GM23338 (cell line): ENCODE data around the gene LMBRD1. TPM values are rescaled to one million over a fixed set of nuclear protein-coding genes. Genes with fewer than 3 reads are reported as not detected.

ENCODE experiments used
- ATAC-seq: fragments of 200-7000 bp; cut with Tn5 transposase; 3 replicates; pipeline ENCODE4 v1.9.1; 2020
- DNase-seq: peaks from one replicate; pipeline ENCODE4 v3.0.0-alpha.2; 2015; ENCODE audit warnings: low spot score
- H2AFZ ChIP-seq: fragments of 200-600 bp; sonication (generic); 2 replicates; pipeline ENCODE4 v1.8.0; 2016; ENCODE audit warnings: antibody characterized with exemption, mild to moderate bottlenecking, moderate library complexity
- H3F3A ChIP-seq: fragments of 200-600 bp; sonication (generic); replicated peaks from 2 replicates; pipeline ENCODE4 v1.8.0; 2017; ENCODE audit warnings: antibody characterized with exemption, mixed run types, low read depth
- H3K27ac ChIP-seq: fragments of 200-600 bp; sonication (generic); 2 replicates; pipeline ENCODE4 v1.6.1; 2016; ENCODE audit warnings: low read depth
- H3K27me3 ChIP-seq: fragments of 200-600 bp; sonication (generic); 2 replicates; pipeline ENCODE4 v1.8.0; 2016; ENCODE audit warnings: mild to moderate bottlenecking, mixed run types, moderate library complexity; ENCODE audit not compliant: insufficient read depth
- H3K36me3 ChIP-seq: fragments of 200-600 bp; sonication (generic); 2 replicates; pipeline ENCODE4 v1.8.0; 2016; ENCODE audit warnings: mild to moderate bottlenecking; ENCODE audit not compliant: insufficient read depth
- H3K4me1 ChIP-seq: fragments of 200-600 bp; sonication (generic); 2 replicates; pipeline ENCODE4 v1.8.0; 2016; ENCODE audit warnings: mild to moderate bottlenecking, moderate library complexity; ENCODE audit not compliant: insufficient read depth
- H3K4me2 ChIP-seq: fragments of 200-600 bp; sonication (generic); 2 replicates; pipeline ENCODE4 v1.7.1; 2017; ENCODE audit warnings: mixed run types
- H3K4me3 ChIP-seq: fragments of 200-600 bp; sonication (generic); 2 replicates; pipeline ENCODE4 v1.6.1; 2016; ENCODE audit warnings: mixed run types
- H3K79me2 ChIP-seq: fragments of 200-600 bp; sonication (generic); replicated peaks from 2 replicates; pipeline ENCODE4 v1.8.0; 2017; ENCODE audit warnings: mild to moderate bottlenecking; ENCODE audit not compliant: insufficient read depth
- H3K9me2 ChIP-seq: fragments of 200-600 bp; sonication (generic); 2 replicates; pipeline ENCODE4 v1.8.0; 2017; ENCODE audit not compliant: insufficient read depth
- H4K20me1 ChIP-seq: fragments of 200-600 bp; sonication (generic); replicated peaks from 2 replicates; pipeline ENCODE4 v1.8.0; 2017; ENCODE audit warnings: mild to moderate bottlenecking; ENCODE audit not compliant: insufficient read depth
- H3K27ac Mint-ChIP-seq: 2 replicates; pipeline ENCODE4 v1.8.0; 2020; ENCODE audit warnings: inconsistent platforms, mild to moderate bottlenecking, moderate library complexity, mixed read lengths
- H3K27me3 Mint-ChIP-seq: 3 replicates; pipeline ENCODE4 v1.8.0; 2022; ENCODE audit warnings: low read depth, mild to moderate bottlenecking, moderate library complexity, mixed read lengths, inconsistent platforms; ENCODE audit not compliant: insufficient read depth, poor library complexity
- H3K36me3 Mint-ChIP-seq: 3 replicates; pipeline ENCODE4 v1.8.0; 2021; ENCODE audit warnings: low read depth, mild to moderate bottlenecking, inconsistent platforms, moderate library complexity, mixed read lengths
- H3K4me1 Mint-ChIP-seq: 3 replicates; pipeline ENCODE4 v1.8.0; 2020; ENCODE audit warnings: mild to moderate bottlenecking, inconsistent platforms, mixed read lengths
- H3K4me3 Mint-ChIP-seq: 3 replicates; pipeline ENCODE4 v1.8.0; 2021; ENCODE audit warnings: moderate library complexity, mild to moderate bottlenecking, inconsistent platforms, mixed read lengths
- H3K9me3 Mint-ChIP-seq: 3 replicates; pipeline ENCODE4 v1.8.0; 2020; ENCODE audit warnings: moderate library complexity, mild to moderate bottlenecking, inconsistent platforms, mixed read lengths
- CREB1 ChIP-seq: fragments of 250-450 bp; sonication (Bioruptor Pico); IDR thresholded peaks from 2 replicates; pipeline ENCODE4 v1.5.0; 2020; ENCODE audit warnings: low read depth, mild to moderate bottlenecking, moderate library complexity
- ETS1 ChIP-seq: IDR thresholded peaks from 2 replicates; pipeline ENCODE4 v1.6.1; 2016; ENCODE audit warnings: antibody characterized with exemption
- EZH2 ChIP-seq: fragments of 200-600 bp; sonication (generic); IDR thresholded peaks from one replicate; pipeline ENCODE4 v1.8.0; 2017; ENCODE audit warnings: antibody characterized with exemption, mild to moderate bottlenecking, low read depth; ENCODE audit not compliant: unreplicated experiment
- EZH2phosphoT487 ChIP-seq: fragments of 200-600 bp; sonication (generic); IDR thresholded peaks from one replicate; pipeline ENCODE4 v1.8.1; 2018; ENCODE audit warnings: antibody characterized with exemption; ENCODE audit not compliant: unreplicated experiment
- JUNB ChIP-seq: IDR thresholded peaks from one replicate; pipeline ENCODE4 v1.6.1; 2016; ENCODE audit warnings: antibody characterized with exemption; ENCODE audit not compliant: unreplicated experiment
- NANOG ChIP-seq: IDR thresholded peaks from 2 replicates; pipeline ENCODE4 v1.6.1; 2016; ENCODE audit warnings: antibody characterized with exemption, borderline replicate concordance
- POLR2AphosphoS5 ChIP-seq: IDR thresholded peaks from 2 replicates; pipeline ENCODE4 v1.6.1; 2016; ENCODE audit warnings: antibody characterized with exemption, low read depth
- STAT1 ChIP-seq: IDR thresholded peaks from one replicate; pipeline ENCODE4 v1.6.1; 2016; ENCODE audit warnings: antibody characterized with exemption; ENCODE audit not compliant: unreplicated experiment
- ZNF114 ChIP-seq: fragments of 250-450 bp; sonication (Bioruptor Pico); IDR thresholded peaks from 2 replicates; pipeline ENCODE4 v1.5.0; 2020; ENCODE audit warnings: mild to moderate bottlenecking, moderate library complexity
- ZNF331 ChIP-seq: fragments of 250-450 bp; sonication (Bioruptor Pico); IDR thresholded peaks from 2 replicates; pipeline ENCODE4 v1.5.0; 2020; ENCODE audit warnings: low read depth, mild to moderate bottlenecking, moderate library complexity
- polyA plus RNA-seq: library from polyadenylated mRNA; unstranded; fragments of >200 nt; fragmentation: Nextera tagmentation; extraction: Ambion mirVana; gene quantifications from 2 replicates; pipeline ENCODE4 v1.2.1, GENCODE V29; 2016
- total RNA-seq: library from RNA; depleted of rRNA; stranded (reverse); fragments of >200 nt; shearing (Covaris generic); gene quantifications from 2 replicates; pipeline ENCODE4 v1.2.3, GENCODE V29; 2014
- TF ChIP-seq, protein P1 (sequence below): fragments of 250-450 bp; sonication (Bioruptor Pico); IDR thresholded peaks from 2 replicates; pipeline ENCODE4 v1.5.0; 2020; ENCODE audit warnings: mild to moderate bottlenecking, moderate library complexity
- TF ChIP-seq, protein P2 (sequence below): IDR thresholded peaks from one replicate; pipeline ENCODE4 v1.6.1; 2018; ENCODE audit warnings: antibody characterized with exemption; ENCODE audit not compliant: unreplicated experiment
- TF ChIP-seq, protein P3 (sequence below), 2 experiments: fragments of 200-600 bp in 1 of 2; sonication (generic) in 1 of 2; conservative IDR thresholded peaks; 2 replicates each; pipeline versions ENCODE4 v1.5.1 to v1.6.1; 2016 to 2017; ENCODE audit warnings: antibody characterized with exemption in 2 of 2, low read depth in 2 of 2, mild to moderate bottlenecking in 2 of 2, moderate library complexity in 1 of 2

Gene LMBRD1
- total and polyA plus RNA-seq, 2 experiments from 2014 or later: 20.3 to 21.0 TPM

- Mint-ChIP-seq H3K27ac (no peak overlapping the region), H3K4me3 (no peak overlapping the region), H3K36me3 (0 out of 3 replicates have a peak, but pooled peaks cover 4% of the 10 kb centered on the region), H3K4me1 (no peaks in the 10 kb centered on the region), H3K9me3 (no peaks in the 10 kb centered on the region), H3K27me3 (peaks cover 4% of the 10 kb centered on the region)
- H3F3A ChIP-seq: no peaks in the 10 kb centered on the region
- no peaks in the 10 kb centered on the region for H3K36me3 ChIP-seq
- ATAC-seq (no peak), DNase-seq (no peak)
- no peaks in the 10 kb centered on the region; the same call in 1 of the 2 replicates for H4K20me1 ChIP-seq
- H3K9me2 ChIP-seq: 0 out of 2 replicates have a peak, but pooled peaks cover 2% of the 10 kb centered on the region
- H3K4me3 ChIP-seq: no peak overlapping the region
- H3K79me2 ChIP-seq: no peaks in the 10 kb centered on the region
- TF ChIP-seq ETS1: no peak
- no peak for TF ChIP-seq CREB1
- TF ChIP-seq NANOG: no peak
- TF ChIP-seq EZH2: no peak
- TF ChIP-seq, protein P1, sequence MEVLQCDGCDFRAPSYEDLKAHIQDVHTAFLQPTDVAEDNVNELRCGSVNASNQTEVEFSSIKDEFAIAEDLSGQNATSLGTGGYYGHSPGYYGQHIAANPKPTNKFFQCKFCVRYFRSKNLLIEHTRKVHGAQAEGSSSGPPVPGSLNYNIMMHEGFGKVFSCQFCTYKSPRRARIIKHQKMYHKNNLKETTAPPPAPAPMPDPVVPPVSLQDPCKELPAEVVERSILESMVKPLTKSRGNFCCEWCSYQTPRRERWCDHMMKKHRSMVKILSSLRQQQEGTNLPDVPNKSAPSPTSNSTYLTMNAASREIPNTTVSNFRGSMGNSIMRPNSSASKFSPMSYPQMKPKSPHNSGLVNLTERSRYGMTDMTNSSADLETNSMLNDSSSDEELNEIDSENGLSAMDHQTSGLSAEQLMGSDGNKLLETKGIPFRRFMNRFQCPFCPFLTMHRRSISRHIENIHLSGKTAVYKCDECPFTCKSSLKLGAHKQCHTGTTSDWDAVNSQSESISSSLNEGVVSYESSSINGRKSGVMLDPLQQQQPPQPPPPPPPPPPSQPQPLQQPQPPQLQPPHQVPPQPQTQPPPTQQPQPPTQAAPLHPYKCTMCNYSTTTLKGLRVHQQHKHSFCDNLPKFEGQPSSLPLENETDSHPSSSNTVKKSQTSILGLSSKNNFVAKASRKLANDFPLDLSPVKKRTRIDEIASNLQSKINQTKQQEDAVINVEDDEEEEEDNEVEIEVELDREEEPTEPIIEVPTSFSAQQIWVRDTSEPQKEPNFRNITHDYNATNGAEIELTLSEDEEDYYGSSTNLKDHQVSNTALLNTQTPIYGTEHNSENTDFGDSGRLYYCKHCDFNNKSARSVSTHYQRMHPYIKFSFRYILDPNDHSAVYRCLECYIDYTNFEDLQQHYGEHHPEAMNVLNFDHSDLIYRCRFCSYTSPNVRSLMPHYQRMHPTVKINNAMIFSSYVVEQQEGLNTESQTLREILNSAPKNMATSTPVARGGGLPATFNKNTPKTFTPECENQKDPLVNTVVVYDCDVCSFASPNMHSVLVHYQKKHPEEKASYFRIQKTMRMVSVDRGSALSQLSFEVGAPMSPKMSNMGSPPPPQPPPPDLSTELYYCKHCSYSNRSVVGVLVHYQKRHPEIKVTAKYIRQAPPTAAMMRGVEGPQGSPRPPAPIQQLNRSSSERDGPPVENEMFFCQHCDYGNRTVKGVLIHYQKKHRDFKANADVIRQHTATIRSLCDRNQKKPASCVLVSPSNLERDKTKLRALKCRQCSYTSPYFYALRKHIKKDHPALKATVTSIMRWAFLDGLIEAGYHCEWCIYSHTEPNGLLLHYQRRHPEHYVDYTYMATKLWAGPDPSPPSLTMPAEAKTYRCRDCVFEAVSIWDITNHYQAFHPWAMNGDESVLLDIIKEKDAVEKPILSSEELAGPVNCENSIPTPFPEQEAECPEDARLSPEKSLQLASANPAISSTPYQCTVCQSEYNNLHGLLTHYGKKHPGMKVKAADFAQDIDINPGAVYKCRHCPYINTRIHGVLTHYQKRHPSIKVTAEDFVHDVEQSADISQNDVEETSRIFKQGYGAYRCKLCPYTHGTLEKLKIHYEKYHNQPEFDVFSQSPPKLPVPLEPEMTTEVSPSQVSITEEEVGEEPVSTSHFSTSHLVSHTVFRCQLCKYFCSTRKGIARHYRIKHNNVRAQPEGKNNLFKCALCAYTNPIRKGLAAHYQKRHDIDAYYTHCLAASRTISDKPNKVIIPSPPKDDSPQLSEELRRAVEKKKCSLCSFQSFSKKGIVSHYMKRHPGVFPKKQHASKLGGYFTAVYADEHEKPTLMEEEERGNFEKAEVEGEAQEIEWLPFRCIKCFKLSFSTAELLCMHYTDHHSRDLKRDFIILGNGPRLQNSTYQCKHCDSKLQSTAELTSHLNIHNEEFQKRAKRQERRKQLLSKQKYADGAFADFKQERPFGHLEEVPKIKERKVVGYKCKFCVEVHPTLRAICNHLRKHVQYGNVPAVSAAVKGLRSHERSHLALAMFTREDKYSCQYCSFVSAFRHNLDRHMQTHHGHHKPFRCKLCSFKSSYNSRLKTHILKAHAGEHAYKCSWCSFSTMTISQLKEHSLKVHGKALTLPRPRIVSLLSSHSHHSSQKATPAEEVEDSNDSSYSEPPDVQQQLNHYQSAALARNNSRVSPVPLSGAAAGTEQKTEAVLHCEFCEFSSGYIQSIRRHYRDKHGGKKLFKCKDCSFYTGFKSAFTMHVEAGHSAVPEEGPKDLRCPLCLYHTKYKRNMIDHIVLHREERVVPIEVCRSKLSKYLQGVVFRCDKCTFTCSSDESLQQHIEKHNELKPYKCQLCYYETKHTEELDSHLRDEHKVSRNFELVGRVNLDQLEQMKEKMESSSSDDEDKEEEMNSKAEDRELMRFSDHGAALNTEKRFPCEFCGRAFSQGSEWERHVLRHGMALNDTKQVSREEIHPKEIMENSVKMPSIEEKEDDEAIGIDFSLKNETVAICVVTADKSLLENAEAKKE (CRISPR knock-in tag): no peak
- TF ChIP-seq EZH2phosphoT487: no peak
- TF ChIP-seq, protein P2, sequence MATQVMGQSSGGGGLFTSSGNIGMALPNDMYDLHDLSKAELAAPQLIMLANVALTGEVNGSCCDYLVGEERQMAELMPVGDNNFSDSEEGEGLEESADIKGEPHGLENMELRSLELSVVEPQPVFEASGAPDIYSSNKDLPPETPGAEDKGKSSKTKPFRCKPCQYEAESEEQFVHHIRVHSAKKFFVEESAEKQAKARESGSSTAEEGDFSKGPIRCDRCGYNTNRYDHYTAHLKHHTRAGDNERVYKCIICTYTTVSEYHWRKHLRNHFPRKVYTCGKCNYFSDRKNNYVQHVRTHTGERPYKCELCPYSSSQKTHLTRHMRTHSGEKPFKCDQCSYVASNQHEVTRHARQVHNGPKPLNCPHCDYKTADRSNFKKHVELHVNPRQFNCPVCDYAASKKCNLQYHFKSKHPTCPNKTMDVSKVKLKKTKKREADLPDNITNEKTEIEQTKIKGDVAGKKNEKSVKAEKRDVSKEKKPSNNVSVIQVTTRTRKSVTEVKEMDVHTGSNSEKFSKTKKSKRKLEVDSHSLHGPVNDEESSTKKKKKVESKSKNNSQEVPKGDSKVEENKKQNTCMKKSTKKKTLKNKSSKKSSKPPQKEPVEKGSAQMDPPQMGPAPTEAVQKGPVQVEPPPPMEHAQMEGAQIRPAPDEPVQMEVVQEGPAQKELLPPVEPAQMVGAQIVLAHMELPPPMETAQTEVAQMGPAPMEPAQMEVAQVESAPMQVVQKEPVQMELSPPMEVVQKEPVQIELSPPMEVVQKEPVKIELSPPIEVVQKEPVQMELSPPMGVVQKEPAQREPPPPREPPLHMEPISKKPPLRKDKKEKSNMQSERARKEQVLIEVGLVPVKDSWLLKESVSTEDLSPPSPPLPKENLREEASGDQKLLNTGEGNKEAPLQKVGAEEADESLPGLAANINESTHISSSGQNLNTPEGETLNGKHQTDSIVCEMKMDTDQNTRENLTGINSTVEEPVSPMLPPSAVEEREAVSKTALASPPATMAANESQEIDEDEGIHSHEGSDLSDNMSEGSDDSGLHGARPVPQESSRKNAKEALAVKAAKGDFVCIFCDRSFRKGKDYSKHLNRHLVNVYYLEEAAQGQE: no peak
- TF ChIP-seq, protein P3, sequence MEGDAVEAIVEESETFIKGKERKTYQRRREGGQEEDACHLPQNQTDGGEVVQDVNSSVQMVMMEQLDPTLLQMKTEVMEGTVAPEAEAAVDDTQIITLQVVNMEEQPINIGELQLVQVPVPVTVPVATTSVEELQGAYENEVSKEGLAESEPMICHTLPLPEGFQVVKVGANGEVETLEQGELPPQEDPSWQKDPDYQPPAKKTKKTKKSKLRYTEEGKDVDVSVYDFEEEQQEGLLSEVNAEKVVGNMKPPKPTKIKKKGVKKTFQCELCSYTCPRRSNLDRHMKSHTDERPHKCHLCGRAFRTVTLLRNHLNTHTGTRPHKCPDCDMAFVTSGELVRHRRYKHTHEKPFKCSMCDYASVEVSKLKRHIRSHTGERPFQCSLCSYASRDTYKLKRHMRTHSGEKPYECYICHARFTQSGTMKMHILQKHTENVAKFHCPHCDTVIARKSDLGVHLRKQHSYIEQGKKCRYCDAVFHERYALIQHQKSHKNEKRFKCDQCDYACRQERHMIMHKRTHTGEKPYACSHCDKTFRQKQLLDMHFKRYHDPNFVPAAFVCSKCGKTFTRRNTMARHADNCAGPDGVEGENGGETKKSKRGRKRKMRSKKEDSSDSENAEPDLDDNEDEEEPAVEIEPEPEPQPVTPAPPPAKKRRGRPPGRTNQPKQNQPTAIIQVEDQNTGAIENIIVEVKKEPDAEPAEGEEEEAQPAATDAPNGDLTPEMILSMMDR (conservative IDR thresholded peaks at IDR 0.05; ENCODE audit: low read depth in 2 of 2): no peak
- no peak for TF ChIP-seq ZNF331 (CRISPR knock-in tag)
- no peak for TF ChIP-seq ZNF114 (CRISPR knock-in tag)
- TF ChIP-seq POLR2AphosphoS5: no peak
- TF ChIP-seq STAT1: no peak
- TF ChIP-seq JUNB: no peak
- H3K4me2 ChIP-seq: no peak overlapping the region
- no peak overlapping the region for H2AFZ ChIP-seq
- H3K27me3 ChIP-seq: no peaks in the 10 kb centered on the region
- H3K4me1 ChIP-seq: no peaks in the 10 kb centered on the region
- H3K27ac ChIP-seq: no peak overlapping the region
These were observed 25.5 kb downstream of the LMBRD1 start for GRCh38 chr6:69771158-69771906.
